ENCODE data around the gene PDE4B.
"Not testable (repeated sequence)": the region's sequence is repeated elsewhere in the genome, so short reads cannot be mapped to it uniquely, and the experiment has no call there.

PDE4B gene

GRCh38 chr1:65994223-65994622 is 201.5 kb downstream of the PDE4B start:
- no peak for DNase-seq (ENCODE audit: low spot score)

GRCh38 chr1:65995336-65995735 is 202.6 kb downstream of the PDE4B start:
- no peak for DNase-seq (ENCODE audit: low spot score)

- no peak for DNase-seq (ENCODE audit: low spot score)
Observed at GRCh38 chr1:65995928-65996327, 203.2 kb downstream of the PDE4B start.

GRCh38 chr1:65997693-65998092 is 205.0 kb downstream of the PDE4B start:
- no peak for DNase-seq (ENCODE audit: low spot score)

GRCh38 chr1:65998763-65999583 is 206.3 kb downstream of the PDE4B start:
- DNase-seq (ENCODE audit: low spot score), result no peak

- no peak for DNase-seq (ENCODE audit: low spot score)
Observed at GRCh38 chr1:66000033-66000637, 207.4 kb downstream of the PDE4B start.

- DNase-seq (ENCODE audit: low spot score), result no peak
Observed at GRCh38 chr1:66003690-66004089, 211.0 kb downstream of the PDE4B start.

GRCh38 chr1:66006534-66006933 is 213.8 kb downstream of the PDE4B start:
- not testable (repeated sequence) for DNase-seq (ENCODE audit: low spot score)

- DNase-seq (ENCODE audit: low spot score), result no peak
Observed at GRCh38 chr1:66012106-66012784, 219.6 kb downstream of the PDE4B start.

- DNase-seq (ENCODE audit: low spot score), result no peak
Observed at GRCh38 chr1:66013371-66013770, 220.7 kb downstream of the PDE4B start.

GRCh38 chr1:66022904-66023620 is 230.4 kb downstream of the PDE4B start:
- no peak for DNase-seq (ENCODE audit: low spot score)

GRCh38 chr1:66025188-66025587 is 232.5 kb downstream of the PDE4B start:
- DNase-seq (ENCODE audit: low spot score), result no peak

GRCh38 chr1:66028035-66028434 is 235.3 kb downstream of the PDE4B start:
- DNase-seq (ENCODE audit: low spot score), result no peak

- no peak for DNase-seq (ENCODE audit: low spot score)
Observed at GRCh38 chr1:66033781-66034180, 241.1 kb downstream of the PDE4B start.

- no peak for DNase-seq (ENCODE audit: low spot score)
Observed at GRCh38 chr1:66035616-66036245, 243.0 kb downstream of the PDE4B start.

- no peak for DNase-seq (ENCODE audit: low spot score)
Observed at GRCh38 chr1:66041654-66042053, 249.0 kb downstream of the PDE4B start.

GRCh38 chr1:66043186-66043585 is 250.5 kb downstream of the PDE4B start:
- DNase-seq (ENCODE audit: low spot score), result no peak

- DNase-seq (ENCODE audit: low spot score), result no peak
Observed at GRCh38 chr1:66044912-66045311, 252.2 kb downstream of the PDE4B start.

GRCh38 chr1:66046415-66046814 is 253.7 kb downstream of the PDE4B start:
- DNase-seq (ENCODE audit: low spot score), result no peak

- DNase-seq (ENCODE audit: low spot score), result no peak
Observed at GRCh38 chr1:66048011-66048410, 255.3 kb downstream of the PDE4B start.

- no peak for DNase-seq (ENCODE audit: low spot score)
Observed at GRCh38 chr1:66050123-66050522, 257.4 kb downstream of the PDE4B start.

GRCh38 chr1:66050633-66051032 is 257.9 kb downstream of the PDE4B start:
- no peak for DNase-seq (ENCODE audit: low spot score)
